ENCODE data around the gene FXYD2.

FXYD2 gene

DNA sequence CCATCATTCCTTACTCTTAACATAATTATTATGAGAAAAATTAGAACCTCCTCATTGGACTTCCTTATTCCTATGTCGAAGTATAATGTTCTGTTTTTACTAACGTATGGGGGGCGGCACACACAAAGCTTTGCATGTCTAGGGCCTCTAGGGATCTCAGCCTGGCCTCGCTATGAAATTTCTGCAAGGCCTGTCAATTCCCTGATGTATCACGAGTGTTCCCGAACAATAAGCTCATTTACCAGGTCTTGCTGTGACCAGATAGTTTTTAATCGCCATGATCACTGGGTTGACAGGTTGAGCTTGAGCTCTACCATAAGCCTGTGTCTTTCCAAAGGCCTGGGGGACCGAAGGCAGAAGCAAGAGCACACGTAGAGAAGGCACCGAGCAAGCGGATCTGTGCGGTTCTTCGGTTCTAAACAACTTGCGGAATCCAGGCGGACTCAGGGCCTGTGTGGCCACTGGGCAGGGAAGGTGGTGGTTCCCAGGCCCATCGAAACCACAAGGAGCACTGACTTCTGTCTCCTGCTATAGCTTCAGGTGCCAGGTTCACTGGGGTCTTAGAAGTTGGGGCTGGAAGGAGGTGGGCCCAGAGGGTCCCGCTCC is 10.4 kb upstream of the FXYD2 start:
- DNase-seq: no peak

DNA sequence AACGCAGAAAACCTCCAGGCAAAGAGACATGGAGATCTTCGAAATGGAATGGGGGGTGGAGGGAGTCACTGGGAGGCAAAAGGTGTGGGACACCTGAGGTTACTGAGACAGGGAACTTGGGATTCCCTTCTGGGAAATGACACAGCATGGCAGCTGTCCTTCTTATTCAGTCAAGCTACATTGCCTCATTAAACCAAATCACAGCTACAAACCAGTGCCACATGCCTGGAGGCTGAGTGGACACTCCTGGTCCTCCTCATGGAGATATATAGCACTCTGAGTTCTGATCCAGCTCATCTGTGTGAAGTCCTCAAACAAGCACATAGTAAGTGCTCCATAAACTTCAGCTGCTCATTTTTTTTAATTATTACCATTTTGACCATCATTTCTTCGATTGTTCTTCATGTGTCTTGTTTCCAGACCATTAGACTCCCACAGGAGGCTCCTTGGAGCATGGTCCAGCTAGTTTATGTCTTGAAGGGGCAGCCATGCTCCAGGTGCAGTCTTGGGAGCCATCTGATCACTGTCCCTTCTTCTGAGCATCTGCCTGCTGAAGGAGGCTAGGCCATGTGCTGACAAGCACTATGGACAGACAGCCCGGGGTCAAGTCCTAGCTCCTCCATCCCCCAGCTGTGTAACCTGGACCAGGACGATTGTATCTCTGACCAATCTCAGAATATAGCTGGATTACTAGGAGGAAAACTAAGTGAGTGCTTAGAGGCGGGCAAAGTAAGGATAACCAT is 9.7 kb upstream of the FXYD2 start:
- no peak for DNase-seq

DNA sequence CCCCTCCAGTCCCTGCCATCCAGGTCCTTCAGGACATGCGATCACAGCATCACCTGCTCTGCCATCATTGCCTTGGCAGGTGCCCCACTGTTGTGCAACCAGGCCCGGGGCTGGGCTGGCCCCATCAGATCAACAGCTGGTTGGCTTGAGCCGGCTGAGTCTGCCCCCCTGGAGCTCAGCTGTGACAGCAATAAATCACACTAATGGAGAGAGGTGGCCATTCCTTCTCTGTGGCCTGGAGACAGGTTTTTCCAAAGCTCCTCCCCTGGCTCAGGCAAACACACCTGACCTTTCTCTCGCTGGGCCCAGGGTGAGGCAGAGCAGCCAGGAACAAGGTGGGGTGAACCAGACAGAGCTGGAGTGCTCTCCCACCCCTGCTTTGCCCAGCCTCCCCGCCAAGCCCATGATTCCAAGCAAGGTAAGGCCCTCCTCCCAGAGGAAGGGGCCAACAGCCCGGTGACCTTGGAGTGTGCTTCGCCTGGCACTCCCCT is 8.9 kb upstream of the FXYD2 start:
- DNase-seq: no peak

DNA sequence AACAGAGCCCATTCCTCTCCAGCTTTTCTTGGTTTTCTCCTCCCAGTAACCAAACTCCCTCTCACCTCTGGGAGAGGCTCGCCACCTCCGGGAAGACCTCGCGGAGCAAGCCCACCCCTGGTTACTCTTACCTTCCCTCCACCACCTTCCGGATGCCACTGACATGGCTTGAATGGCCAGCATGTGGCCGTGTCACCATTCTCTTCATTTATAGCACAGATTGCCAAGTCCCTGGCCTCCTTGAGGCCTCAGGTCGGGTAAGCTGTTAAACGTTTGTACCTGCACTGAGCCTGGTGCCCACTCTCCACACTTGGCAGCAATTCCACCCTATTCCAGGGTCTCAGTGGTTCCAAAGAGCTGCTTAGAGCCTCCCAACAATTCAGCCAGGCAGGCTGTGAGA is 8.0 kb upstream of the FXYD2 start:
- no peak for DNase-seq

DNA sequence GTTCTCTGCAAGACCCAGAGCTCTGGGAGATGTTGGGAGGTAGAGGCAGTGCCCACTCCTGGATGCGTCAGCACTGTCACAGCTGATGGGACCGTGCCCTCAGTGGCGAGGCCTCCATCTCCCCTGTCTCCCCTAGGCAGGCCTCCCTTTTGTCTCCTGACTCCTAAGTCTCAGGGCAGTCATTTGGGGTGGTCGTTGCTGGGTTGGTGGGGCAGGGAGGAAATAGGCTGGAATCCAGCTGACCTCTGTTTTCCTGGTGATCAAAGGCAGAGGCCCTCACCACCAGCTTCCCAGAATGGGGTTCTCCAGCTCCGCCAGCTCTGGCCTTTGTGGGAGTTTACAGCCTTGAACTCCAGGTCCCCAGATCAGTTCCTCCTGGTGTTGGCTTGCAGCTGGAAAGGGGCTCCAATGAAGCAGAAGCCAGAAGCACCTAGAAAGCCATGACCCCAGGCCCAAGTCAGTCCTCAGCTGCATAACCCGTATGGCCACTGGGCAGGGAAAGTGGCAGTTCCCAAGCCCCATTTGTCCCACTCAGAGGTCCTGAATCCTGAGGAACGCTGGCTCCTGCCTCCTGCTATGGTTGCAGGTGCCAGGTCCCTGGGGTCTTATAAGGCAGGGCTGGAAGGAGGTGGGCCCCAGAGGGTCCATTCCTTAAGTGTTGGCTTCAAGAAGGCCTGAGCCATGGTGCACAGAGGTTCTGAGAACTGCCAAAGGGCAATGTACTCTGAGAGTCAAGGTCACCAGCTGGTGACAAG is 7.3 kb upstream of the FXYD2 start:
- DNase-seq: no peak

DNA sequence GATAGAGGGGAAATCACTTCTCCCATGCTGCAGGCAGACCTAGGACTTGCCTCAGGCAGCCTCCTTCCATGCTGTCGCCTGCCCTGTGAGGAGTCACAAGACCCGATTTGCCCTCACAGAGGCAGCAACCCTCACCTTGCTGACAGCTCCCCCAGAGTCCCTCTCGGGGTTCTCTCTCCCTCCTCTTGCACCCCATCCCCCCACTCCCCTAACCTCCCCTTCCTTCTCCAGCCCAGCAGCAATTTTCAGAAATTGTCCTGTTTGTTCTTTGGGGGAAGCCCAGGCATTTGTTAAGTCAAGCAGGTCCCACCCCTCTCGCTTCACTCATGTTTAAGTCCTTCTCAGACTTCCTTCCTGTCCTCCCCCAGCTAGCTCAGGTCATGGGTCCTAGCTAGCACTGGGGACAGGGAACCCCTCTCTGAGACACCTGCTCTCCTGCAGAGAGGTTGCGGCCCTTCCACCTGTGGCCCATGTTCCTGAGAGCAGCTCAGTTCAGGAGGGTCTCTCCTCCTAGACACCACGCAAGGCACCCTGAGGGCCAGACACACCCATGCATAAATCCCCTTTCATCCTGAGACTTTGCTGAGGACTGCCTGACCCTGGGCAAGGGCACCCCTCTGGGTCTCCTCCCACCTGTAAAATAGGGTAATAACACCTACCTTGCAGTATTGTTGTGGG is 6.3 kb upstream of the FXYD2 start:
- no peak for DNase-seq

DNA sequence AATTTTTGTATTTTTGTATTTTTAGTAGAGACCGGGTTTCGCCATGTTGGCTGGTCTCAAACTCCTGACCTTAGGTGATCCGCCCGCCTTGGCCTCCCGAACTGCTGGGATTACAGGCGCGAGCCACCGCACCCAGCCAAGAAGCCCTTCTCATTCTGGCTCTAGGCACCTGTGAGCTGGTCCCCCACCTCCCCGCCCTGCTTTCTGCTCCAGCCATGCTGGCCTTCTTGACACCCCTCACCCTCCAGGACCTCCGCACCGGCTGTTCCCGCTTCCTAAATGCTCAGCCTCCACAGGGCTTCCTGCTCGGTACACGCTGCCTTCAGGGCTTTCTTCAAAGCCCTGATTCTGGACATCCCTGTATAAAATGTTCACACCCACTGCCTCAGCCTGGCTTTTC is 5.5 kb upstream of the FXYD2 start:
- DNase-seq: no peak

DNA sequence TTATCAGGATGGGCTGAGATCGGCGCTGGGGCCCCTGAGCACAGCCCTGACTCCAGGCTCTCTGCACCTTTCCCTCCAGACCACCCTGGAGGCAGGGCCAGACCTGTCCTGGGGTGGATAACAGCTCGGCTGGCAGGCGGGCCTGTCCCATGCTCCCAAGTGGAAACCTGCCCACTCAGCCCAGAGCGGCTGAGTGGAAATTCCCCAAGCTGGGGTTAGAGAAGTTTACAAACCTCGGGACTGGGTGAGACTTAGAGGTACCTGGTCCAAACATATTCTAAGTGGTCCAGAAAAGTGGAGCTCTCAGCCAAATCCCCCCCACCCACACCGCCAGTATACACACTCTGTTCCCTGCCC is 4.8 kb upstream of the FXYD2 start:
- no peak for DNase-seq

DNA sequence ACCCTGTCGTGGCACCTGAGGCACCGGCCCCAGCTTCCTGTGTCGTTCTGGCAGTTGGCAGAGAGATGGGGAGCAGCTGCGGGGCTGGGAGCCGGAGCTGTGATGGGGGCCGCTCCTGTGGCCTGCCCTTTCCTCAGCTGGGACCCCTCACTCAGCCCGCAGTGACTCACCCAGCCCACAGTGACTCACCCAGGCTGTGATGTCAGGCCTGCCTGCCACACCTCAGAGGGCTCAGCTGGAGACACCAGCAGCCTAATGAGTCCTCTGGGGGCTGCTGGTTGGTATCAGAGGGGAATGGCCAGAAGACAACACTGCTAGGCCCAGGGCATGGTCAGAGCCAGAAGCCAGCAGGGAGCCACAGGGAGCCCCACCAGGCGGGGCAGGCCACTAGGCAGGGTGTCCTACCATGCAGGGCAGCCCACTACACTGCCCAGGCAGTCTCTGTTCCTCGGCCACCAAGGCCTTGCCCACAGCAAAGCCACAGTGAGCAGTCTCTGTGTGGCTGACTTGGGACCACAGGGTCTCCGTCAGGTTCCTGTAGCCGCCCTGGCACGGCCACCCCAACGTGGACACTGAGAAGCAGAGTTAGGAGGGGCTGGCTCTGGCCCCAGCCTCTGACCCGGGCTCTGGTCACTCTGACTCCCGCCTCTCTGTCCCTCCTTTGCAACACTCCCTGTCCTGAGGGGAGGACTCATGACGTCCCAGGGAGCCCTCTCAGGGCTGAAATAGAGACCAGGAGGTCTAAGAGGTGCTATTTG is 4.2 kb upstream of the FXYD2 start:
- DNase-seq: no peak

DNA sequence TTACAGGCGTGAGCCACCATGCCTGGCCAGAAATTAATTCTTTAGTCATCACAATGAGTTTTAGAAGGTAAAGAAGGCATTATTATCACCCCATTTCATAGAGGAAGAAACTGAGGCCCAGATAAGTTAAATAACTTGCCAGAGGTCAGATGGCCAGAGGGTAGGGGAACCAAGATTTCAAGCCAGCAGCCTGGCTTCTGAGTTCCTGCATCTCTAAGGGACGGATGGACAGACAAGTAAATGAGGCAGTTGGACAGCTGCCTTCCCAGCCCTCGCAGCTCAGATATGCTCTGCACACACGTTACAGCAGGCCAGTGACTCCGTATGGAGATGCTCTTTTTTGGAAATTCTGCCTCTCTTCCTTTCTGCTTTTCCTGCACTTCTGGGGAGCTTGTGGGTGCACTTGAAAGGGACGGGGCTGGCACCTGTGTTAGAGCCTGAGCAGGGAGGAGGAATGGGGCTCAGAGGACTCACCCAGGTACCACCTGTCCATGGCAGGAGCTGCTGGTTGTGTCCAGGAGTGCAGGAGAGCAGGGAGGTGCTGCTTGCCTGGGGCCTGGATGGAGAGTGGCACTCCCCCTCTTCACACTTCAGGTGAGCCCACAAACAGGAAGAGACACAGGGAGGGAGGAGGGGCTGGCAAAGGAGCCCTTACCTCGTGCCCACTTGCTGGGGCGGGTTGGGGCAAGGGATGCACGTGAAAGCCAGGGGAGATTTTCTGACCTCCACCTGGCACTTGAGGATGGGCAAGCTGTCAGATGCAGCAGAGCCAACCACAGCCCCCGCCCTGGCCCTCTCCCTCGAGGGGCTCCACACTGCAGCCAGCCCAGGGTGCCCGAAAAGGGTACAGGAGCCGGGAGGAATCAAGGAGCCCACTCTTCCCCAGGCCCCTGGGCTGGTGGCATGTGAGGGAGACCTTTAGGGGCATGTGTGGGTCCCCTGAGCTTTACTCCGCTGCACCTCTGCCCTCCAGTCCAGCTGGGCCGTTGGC is 3.3 kb upstream of the FXYD2 start:
- DNase-seq: no peak

DNA sequence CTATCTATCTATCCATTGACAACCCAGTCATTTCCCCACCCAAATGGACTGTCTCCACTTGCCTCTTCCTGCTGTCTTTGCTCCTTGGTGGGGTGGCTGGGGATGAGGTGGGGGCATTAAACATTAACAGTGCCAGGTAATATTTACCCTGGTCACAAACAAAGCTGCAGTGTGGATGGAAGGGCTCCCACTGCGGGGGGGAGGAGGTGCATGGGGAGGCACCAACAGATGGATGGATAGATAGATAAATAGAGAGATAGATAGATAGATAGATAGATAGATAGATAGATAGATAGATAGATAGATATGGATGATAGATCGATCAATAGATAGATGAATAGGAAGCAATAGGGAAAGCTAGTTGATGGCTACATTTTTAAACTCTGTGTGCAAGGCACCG is 2.3 kb upstream of the FXYD2 start:
- no peak for DNase-seq

DNA sequence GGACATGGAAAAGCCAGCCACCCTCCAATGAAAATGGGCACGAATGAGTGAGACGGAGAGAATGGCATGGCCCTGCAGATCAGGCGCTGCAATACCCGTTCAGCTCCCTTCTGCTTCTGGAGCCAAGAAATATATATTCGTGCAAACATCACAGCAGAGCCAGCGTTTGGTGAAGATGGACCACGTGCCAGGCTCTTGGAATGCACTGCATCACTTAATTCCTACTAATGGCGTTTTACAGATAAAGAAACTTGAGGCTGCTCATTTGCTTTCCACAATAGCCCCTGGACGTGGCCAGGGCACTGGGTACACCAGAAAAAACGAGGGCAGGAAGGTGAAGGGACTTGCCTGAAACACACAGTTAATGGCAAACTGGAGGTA is 1.6 kb upstream of the FXYD2 start:
- DNase-seq: no peak

DNA sequence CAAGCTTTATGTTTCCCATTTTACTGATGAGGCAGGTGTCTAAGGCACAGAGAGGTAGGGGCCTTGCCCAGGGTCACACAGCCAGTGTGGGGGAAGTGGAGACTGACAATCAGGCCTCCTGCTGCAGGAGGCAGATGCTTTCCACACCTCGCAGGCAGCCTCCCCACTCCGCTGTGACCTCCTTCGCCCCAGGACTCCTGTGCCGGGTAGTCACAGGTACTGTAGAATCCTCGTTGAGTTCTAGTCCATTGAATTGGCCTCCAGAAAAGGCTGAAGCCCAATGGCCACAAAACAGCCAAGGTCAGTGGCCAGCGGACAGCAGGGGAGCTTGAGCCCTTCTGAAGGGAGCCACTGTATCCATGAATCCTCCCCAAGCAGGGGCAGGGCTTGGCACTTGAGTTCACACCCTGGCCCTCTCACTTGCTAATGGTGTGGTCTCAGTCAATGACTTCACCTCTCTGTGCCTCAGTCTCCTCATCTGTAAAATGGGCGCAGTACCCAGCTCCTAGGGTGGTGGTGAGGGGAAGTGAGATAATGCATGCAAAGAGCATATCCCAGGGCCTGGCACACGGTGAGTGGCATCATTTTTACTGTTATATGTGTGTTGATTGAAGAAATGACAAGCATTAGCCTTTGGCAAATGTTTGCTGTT is 1.1 kb upstream of the FXYD2 start:
- no peak for DNase-seq

DNA sequence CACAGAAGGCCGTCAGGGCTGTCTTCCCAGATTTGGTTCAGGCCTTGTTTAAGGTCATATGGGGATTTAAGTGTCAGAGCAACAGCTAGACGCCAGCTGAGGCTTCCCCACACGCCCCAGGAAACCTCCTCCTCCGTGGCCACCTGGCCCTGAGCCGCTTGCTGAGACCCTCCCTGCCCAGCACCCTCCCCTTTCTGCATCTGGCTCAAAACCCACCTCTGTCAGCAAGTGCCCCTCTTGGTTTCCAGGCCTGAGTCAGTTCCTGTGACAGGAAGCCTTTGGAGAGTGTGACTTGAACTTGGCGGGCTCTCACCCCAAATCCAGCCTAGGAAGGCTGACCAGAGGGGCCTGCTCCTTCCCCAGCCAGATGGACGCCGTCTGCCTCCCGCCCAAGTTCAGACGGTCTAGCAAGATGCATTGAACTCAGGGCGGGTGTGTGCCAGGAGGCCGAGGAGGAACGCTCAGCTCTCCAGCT is 561 bp downstream of the FXYD2 start:
- DNase-seq: no peak

DNA sequence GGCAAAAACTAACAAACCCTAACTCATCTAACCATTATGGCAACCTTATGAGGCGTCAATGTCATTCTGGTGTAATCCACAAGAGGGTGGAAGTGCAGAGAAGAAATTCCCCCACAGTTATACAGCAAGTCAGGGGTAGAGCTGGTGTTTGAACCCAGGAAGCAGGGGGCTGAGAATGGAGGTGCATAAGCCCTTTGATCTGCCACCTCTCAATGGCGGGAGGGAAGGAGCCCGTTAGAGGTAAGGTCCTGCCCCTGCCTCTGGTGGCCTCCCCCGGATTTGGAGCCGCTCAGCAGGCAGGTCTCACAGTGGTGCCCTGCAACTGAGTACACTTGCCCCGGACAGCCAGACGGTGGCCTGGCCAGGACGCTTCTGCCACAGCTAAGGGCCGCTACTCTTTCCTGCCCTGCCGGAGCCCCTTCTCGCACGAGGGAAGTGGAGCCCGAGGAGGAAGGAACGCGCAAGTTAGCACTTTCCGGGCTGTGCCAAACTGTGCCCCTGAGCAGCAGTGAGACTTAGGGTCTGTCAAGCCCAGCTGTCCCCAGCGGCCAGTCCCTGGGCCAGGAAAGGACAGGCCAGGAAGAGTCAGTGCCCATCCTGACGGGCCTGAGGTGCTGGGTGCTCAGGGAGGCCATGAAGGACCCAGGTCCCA is 1.1 kb downstream of the FXYD2 start:
- no peak for DNase-seq

DNA sequence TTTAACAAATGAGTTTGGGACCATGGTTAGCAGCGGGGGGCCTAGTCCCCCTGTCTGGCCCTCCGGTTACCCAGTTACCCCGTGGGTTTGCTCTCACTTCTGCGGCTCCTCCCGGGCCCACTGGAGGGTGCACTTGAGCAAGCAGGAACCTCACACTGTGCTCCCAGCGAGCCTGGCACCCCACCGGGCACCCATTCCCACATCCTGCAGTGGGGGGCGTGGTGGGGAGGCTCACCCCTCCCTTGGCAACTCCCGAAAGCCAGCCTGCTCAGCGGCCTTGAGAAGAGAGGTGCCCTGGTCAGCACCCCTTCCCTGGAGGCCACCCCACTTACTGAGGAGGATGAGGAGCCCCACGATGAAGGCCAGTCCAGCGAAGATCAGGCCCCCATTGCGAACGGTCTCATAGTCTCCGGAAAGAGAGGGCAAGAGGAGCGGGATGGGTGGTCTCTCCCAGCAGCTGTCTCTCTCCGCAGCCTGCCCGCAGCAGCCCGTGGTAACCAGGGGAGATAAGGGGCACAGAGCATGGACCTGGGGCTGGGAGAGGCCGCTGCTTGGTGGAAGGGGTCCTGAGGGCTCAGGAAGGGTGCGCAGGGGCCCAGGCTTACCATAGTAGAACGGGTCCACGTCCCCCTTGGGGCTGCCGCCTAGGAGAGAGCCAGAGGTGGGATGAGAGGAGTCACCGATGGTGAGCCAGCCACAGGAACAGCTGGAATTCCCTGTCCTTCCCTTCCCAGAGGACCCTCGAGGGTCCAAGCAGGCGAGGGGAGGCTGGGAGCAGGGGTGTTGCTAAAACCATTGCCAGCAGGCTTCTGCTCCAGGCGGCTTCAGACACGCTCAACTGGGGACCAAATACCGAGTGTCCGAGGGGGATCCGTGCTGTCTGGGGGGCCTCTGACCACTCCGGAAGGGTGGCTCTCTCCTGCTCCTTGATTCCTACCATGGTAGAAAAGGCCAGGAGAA is 2.2 kb downstream of the FXYD2 start:
- DNase-seq: no peak

DNA sequence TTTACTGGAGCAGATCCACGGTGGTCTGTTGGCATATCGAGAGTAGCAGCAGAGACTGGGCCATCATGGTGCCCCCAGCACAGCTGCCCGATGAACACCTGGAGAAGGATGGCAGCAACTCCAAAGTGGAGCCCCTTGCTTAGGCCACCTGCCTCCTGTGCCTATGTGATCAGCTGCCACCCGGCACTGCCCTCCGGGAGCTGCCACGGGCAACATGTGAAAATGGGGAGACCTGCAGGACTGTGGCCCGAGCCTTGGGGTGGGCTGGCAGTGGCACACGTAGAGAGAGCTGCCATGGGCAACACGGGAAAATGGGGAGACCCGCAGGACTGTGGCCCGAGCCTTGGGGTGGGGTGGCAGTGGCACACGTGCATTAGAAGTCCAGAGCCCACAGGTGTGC is 3.1 kb downstream of the FXYD2 start:
- DNase-seq: no peak

DNA sequence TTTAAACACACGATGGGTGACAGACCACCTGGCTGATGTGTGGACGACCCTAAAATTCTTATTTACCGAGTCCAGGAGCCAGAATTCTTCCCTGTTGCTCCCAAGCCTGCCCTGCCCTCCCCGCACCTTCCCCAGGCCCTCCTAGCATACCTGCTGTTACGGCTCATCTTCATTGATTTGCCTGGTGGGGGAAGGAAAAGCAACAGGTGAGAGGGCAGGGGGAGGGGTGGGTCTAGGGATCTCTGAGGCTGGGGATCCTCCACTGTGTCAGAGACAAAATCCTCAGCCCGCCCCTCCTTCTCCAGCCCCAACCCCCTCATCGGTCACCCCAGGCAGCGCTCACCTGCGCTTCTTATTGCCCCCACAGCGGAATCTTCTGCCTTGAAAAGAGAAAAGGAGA is 4.0 kb downstream of the FXYD2 start:
- no peak for DNase-seq

DNA sequence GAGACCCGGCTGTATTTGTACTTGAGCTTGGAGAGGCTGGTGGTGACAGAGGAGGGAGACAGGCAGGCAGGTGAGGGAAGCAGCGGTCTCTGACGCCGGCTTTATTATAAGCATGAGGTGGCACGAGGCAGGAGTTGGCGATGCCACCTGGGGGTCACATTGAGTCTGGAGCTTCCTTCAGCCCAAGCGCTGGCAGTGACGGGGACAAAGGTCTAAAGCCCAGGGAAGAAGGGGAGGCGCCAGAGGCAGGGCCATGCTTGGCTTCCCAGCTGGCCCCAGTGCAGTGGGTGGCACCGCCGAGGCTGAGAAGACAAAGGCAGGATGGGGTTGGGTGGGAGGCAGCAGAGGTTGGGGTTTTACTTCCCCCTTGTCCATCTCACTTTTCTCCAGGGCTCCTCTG is 4.5 kb downstream of the FXYD2 start:
- DNase-seq: no peak

Data from NCI-H1694 (cell line).